Measurements from ENCODE around the gene PCDHB16. TPM values are rescaled to one million over a fixed set of nuclear protein-coding genes. Genes with fewer than 3 reads are reported as not detected.
A peak's percentile ranks its signal among the peaks of the same experiment; 100 is the strongest.
"Not testable (repeated sequence)": the region's sequence is repeated elsewhere in the genome, so short reads cannot be mapped to it uniquely, and the experiment has no call there.

The PCDHB16 gene
- total RNA-seq = not detected in 2 replicates

DNA sequence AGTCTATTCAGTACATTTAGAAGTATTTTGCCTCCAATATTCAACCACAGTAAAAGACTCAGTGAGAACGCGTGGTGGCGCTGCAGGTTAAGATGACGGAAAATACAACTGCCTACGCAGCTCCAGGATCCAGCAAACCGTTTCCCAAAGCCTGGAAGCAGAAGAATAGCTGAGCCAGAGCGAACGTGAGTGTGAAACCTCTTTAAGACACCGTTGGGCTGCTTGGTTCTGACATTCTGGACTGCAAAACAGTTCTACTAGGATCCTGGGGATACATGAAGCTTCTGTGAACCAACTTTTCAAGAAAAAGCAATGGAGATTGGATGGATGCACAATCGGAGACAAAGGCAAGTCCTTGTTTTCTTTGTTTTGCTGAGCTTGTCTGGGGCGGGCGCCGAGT, at the start of gene PCDHB16:
PCDHB16 (plus strand) TSS at position 140 of the 400 bp plus-strand sequence; CDS start at position 313, 173 bp downstream.
- H3K27ac Mint-ChIP-seq = no peak within 1 kb of the TSS
- H3K36me3 Mint-ChIP-seq (ENCODE audit: low read depth) = peaks cover 4% of the 10 kb centered on the region
- H3K9me3 Mint-ChIP-seq = peaks cover 8% of the 10 kb centered on the region
- CTCF ChIA-PET = no interaction called here
- no peak for DNase-seq
- H3K27me3 Mint-ChIP-seq = peaks cover 19% of the 10 kb centered on the region
- H3K4me3 Mint-ChIP-seq = no peak within 1 kb of the TSS
- POLR2A ChIA-PET = no interaction called here
- no peak for ATAC-seq (ENCODE audit: low read depth)
- peaks cover 4% of the 10 kb centered on the region for H3K4me1 Mint-ChIP-seq
- no peak for TF ChIP-seq CTCF (IDR thresholded peaks at IDR 0.05)
- intact Hi-C loops (cut with micrococcal nuclease) = no loop called here

DNA sequence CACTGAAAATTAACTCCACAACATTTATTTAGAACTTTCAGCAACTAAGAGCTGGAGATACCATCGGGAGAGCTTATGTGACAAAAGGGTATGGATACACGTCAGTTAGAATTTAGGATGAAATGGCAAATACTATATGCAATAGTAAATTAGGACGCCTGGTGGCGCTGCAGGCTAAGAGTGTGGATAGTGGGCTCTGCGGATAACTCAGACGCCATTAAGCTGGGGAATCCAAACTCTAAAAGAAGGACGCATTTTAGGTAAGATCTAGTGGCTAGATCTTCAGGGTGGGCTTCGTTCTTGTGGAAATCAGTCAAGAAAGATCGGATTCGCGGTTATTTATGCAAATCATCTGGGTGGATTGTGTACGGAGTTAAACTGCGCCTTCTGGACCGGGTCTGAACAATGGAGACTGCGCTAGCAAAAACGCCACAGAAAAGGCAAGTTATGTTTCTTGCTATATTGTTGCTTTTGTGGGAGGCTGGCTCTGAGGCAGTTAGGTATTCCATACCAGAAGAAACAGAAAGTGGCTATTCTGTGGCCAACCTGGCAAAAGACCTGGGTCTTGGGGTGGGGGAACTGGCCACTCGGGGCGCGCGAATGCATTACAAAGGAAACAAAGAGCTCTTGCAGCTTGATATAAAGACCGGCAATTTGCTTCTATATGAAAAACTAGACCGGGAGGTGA, 47.0 kb upstream of the PCDHB16 start, which contains the start of gene PCDHB5:
PCDHB5 (plus strand) TSS at position 177 of the 688 bp plus-strand sequence; CDS start at position 406, 229 bp downstream.
- Mint-ChIP-seq H3K27ac (no peak within 1 kb of the TSS), H3K4me3 (peak within 1 kb of the TSS; percentile 35), H3K27me3 (peaks cover 6% of the 10 kb centered on the region), H3K9me3 (peaks cover 24% of the 10 kb centered on the region), H3K4me1 (no peaks in the 10 kb centered on the region), H3K36me3 (ENCODE audit: low read depth) (no peaks in the 10 kb centered on the region)
- POLR2A ChIA-PET = no interaction called here
- TF ChIP-seq CTCF (IDR thresholded peaks at IDR 0.05) = no peak
- DNase-seq = no peak
- no peak for ATAC-seq (ENCODE audit: low read depth)
- CTCF ChIA-PET = no interaction called here
- intact Hi-C loops (cut with micrococcal nuclease) = no loop called here

DNA sequence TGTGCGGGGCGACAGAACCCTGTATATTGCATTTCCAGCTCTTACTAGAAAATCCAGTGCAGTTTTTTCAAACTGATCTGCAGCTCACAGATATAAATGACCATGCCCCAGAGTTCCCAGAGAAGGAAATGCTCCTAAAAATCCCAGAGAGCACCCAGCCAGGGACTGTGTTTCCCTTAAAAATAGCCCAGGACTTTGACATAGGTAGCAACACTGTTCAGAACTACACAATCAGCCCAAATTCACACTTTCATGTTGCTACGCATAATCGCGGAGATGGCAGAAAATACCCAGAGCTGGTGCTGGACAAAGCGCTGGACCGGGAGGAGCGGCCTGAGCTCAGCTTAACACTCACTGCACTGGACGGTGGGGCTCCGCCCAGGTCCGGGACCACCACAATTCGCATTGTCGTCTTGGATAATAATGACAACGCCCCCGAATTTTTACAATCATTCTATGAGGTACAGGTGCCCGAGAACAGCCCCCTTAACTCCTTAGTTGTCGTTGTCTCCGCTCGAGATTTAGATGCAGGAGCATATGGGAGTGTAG, 46.4 kb upstream of the PCDHB16 start:
- Mint-ChIP-seq H3K27me3 (peaks cover 6% of the 10 kb centered on the region), H3K27ac (no peak overlapping the region), H3K4me3 (no peak overlapping the region), H3K4me1 (no peaks in the 10 kb centered on the region), H3K9me3 (peaks cover 24% of the 10 kb centered on the region), H3K36me3 (ENCODE audit: low read depth) (no peaks in the 10 kb centered on the region)
- intact Hi-C loops (cut with micrococcal nuclease) = no loop called here
- TF ChIP-seq CTCF (IDR thresholded peaks at IDR 0.05) = no peak
- DNase-seq (no peak), ATAC-seq (ENCODE audit: low read depth) (no peak)
- POLR2A ChIA-PET = no interaction called here
- CTCF ChIA-PET = no interaction called here

DNA sequence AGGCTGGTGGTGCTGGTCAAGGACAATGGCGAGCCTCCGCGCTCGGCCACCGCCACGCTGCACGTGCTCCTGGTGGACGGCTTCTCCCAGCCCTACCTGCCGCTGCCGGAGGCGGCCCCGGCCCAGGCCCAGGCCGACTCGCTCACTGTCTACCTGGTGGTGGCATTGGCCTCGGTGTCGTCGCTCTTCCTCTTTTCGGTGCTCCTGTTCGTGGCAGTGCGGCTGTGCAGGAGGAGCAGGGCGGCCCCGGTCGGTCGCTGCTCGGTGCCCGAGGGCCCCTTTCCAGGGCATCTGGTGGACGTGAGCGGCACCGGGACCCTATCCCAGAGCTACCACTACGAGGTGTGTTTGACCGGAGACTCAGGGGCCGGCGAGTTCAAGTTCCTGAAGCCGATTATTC, 44.8 kb upstream of the PCDHB16 start:
- H3K27me3 Mint-ChIP-seq; DNase-seq; ATAC-seq (ENCODE audit: low read depth); H3K4me3 Mint-ChIP-seq; H3K36me3 Mint-ChIP-seq (ENCODE audit: low read depth); CTCF ChIA-PET; POLR2A ChIA-PET; H3K4me1 Mint-ChIP-seq; H3K27ac Mint-ChIP-seq; intact Hi-C loops (cut with micrococcal nuclease): not testable (repeated sequence)
- peaks cover 24% of the 10 kb centered on the region for H3K9me3 Mint-ChIP-seq

DNA sequence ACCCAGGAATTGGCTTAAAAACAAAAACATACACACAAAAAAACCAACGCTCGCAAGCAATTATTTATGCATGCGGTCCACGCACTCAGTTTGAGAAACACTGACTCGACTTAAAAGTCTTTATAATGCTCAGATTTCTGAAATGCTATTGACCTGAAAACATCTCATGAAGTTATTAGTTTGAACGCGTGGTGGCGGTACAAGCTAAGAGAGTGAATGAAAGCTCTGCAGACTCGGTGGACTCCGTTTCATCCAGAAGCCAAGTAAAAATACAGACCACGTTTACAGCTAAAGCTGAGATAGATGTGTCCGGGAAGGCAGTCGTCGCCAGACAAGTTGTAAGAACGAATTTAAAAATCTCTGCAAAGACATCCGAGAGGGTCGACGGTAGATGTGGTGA, 32.4 kb upstream of the PCDHB16 start, which contains the start of gene PCDHB6:
PCDHB6 (plus strand) TSS at position 246 of the 400 bp plus-strand sequence. CDS start 201 bp downstream, outside the sequence.
- CTCF ChIA-PET = no interaction called here
- ATAC-seq (ENCODE audit: low read depth) (no peak), DNase-seq (no peak)
- intact Hi-C loops (cut with micrococcal nuclease) = no loop called here
- no peaks in the 10 kb centered on the region for H3K4me1 Mint-ChIP-seq
- POLR2A ChIA-PET = no interaction called here
- no peak within 1 kb of the TSS for H3K27ac Mint-ChIP-seq
- H3K36me3 Mint-ChIP-seq (ENCODE audit: low read depth) = no peaks in the 10 kb centered on the region
- H3K4me3 Mint-ChIP-seq = peak within 1 kb of the TSS; percentile 4
- H3K27me3 Mint-ChIP-seq = peaks cover 17% of the 10 kb centered on the region
- H3K9me3 Mint-ChIP-seq = peaks cover 12% of the 10 kb centered on the region
- no peak for TF ChIP-seq CTCF (IDR thresholded peaks at IDR 0.05)
